Daoy (cell line): Measurements from ENCODE around the gene NCEH1. TPM values are rescaled to one million over a fixed set of nuclear protein-coding genes. Genes with fewer than 3 reads are reported as not detected.

Source experiments
- DNase-seq: peaks from one replicate; pipeline ENCODE4 v3.0.0-alpha.2; 2015; ENCODE audit warnings: low read depth
- total RNA-seq: library from RNA; depleted of rRNA; stranded (reverse); fragments of >200 nt; shearing (Covaris generic); gene quantifications from 2 replicates; pipeline ENCODE4 v1.2.3, GENCODE V29; 2014

NCEH1 gene
- total RNA-seq, 1 experiment from 2014 or later, result 10.7 TPM

- DNase-seq, result peak; percentile 69
Observed at GRCh38 chr3:172646439-172647015, 64.3 kb downstream of the NCEH1 start.

DNA sequence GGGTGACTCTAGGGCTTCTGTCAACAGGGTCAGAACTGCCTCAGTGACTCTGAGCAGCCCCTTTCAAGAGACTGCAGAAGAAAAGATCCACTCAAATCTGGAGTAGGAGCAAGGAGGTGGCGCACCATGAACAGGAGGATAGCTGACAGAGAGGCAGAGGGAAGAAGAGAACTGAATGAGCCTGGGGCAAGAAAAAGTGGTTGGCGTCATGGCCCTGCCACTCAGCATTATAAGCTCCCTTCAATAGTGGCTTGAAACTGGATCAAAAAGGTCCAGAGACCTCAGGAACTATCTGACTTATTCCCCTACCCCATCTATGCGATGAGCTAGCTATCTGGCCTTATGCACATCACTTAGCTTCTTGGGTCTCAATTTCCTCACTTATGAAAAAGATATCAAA lies 66.6 kb downstream of the NCEH1 start:
- DNase-seq, result no peak

DNA sequence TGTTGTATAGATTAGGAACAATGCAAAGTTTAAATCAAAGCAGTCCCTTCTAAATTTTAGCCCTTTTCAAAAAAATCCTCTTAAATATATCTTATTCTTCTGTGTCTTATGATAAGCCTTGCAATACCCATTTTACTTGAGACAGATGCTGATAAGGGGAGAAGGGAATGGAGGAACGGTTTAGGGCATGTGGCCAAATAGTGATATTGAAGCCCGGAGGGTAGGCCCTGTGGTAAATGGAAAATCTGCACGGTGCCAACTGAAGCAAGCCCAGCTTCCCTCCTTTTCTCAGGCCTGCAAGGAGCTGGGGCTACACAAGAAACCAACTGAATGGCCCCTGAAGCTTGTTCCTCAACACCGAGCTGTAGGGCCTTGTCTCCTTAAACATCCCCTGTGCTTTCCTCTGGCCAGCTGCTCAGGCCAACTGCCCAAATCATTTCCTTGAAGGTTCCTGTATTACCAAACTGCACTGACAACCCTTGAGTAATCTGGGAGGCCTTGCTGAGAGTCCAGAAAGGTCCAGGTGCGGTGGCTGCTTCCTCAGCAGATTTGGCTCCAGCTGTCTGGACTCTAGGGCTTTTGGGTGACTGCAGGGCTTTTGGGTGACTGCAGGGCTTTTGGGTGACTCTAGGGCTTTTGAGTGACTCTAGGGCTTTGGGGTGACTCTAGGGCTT lies 67.2 kb downstream of the NCEH1 start:
- DNase-seq, result no peak

DNA sequence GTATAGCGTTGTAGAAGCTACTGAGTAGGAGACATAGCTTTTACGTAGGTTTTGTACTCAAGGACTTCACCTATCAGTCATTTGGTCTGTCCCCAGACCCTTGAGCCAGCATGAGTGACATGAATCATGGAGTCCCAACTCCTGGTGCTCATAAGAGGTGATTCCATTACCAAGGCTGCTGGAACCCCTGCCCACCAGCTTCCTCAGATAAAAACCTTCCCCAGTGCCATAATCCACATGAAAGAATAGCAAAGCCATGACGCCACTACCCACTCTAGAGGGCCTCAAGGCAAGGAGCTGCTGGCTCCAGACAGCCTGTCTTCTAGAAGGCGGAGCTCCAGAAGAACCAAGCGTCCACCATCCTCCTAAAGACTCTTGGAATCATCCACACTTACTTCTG lies 69.6 kb downstream of the NCEH1 start:
- no peak for DNase-seq

GRCh38 chr3:172640751-172641150 lies 70.1 kb downstream of the NCEH1 start:
- no peak for DNase-seq

- peak; percentile 74 for DNase-seq
Observed at GRCh38 chr3:172635588-172635987, 75.3 kb downstream of the NCEH1 start.

- no peak for DNase-seq
Observed at GRCh38 chr3:172634948-172635347, 75.9 kb downstream of the NCEH1 start.

- DNase-seq, result no peak
Observed at GRCh38 chr3:172630316-172630715, 80.6 kb downstream of the NCEH1 start.

DNA sequence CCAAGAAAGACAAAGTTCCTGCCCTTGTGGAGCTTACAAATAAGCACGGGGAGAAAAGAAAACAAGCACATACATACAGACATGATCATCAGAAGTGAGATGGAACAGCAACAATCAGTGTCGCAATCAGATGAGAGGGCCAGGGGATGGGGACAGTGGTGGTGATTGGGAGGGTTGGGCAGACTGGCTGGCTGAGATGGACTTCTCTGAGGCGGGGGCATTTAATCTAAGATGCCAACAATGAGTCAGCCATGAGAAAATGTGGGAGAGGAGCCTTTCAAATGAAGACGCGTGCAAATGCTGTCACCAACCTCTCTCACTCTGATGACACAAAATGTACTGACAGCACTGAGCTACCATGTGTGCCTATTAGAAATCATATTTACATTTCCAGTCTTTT lies 81.4 kb downstream of the NCEH1 start:
- DNase-seq, result peak; percentile 61

DNA sequence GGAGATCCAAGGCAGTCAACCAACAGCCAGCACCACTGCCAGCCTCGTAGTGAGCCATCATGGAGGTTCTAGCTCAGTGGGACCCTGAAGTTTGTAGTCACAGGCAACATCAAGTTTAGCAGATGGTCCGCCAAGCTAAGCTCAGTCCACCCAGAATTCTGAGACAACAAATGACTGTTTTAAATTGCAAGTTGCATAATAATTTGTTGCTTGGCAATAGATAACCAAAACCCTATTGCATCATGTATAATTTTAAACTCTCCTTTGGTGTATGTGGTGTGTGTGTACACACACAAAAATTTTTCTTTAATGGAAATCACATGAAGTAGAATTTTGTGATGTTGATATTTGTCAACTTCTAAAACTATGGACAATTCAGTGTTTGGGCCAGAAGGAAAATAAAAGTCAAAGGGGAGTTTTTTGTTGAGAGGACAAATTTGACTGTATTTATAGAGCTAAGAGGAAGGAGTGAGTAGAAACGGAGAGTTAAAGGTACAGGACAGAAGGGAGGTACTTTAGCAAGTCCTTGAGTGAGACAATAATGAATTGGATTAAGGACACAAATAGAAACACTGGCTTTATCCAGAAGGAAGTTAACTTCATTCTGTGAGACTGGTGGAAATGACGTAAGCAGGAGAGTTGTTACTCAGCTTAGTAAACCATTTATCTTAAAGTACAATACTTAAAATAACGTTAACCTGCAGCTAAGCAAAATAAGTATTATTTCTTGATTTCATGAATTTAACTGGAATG lies 83.6 kb downstream of the NCEH1 start:
- DNase-seq, result no peak

DNA sequence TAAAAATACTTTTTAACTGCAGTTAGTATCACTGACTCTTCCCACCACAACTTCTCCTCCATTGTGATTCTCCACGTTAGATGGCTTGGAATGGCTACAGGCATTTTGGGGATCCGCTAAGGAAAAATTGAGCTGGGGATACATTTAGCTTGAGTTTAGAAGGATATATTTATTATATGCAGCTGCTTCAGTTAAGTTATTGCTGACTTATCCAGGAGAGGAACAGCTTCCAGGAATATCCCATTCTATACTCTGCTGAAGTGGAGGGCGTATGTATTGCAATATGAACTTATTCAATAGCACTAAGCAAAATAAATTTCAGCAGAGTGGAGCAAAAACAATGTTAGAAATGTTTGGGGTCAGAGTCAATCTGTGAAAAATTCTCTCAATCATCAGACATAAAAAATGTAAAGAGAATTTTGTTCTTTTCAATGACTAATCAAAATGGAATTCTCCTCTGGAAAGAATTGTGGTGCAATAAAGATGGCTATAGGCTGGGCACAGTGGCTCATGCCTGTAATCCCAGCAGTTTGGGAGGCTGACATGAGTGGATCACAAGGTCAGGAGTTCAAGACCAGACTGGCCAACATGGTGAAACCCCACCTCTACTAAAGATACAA lies 84.7 kb downstream of the NCEH1 start:
- DNase-seq, result peak; percentile 36

DNA sequence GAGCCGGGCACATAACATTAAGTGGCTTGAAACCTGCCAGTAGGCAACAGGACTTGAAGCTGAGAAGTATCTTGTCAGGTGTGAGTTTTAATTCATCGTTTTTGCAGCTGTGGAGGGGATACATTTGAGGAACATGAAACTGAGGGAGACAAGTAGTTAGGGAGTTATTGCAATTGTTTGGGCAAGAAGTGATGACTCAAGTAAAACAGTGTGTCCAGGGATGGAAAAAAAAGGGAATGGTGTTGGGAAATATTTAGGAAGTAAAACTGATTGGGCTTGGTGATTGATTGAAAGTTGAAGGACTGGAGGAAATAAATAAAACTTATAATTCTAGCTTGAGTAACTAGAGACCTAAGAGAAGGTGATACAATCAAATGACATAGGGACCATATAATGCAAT lies 85.5 kb downstream of the NCEH1 start:
- DNase-seq, result no peak

- DNase-seq, result no peak
Observed at GRCh38 chr3:172624999-172625398, 85.9 kb downstream of the NCEH1 start.

GRCh38 chr3:172622916-172623700 lies 87.8 kb downstream of the NCEH1 start:
- peak; percentile 70 for DNase-seq

DNA sequence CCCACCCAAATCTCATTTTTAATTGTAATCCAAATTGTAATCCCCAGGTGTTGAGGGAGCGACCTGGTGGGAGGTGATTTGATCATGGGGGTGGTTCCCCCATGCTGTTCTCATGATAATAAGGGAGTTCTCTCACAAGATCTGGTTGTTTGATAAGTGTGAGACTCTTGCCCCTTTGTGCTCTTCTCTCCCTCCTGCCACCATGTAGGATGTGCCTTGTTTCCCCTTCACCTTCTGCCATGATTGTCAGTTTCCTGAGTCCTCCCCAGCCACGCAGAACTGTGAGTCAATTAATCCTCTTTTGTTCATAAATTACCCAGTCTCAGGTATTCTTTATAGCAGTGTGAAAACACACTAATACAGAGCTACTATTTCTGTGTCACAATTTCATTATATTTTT lies 88.7 kb downstream of the NCEH1 start:
- DNase-seq, result no peak

DNA sequence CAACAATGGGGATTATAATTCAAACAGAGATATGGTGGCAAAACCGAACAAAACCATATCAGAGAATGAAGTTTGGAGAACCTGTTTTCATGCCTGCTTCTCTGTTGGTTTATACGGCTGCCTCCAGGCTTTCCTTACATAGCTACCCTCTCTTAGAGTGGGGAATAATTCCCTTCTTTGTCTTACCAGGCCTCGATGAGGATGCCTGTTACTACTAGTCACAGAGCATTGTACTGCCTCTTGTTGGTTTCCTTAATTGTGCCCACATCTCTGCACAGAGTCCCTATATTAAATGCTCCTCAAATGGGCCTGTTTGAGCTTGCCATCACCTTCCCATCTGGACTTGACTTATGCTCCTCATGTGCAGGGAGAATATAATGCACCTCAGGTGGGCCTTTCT lies 92.9 kb downstream of the NCEH1 start:
- DNase-seq, result no peak

- DNase-seq, result no peak
Observed at GRCh38 chr3:172617013-172617706, 93.7 kb downstream of the NCEH1 start.

GRCh38 chr3:172616031-172616461 lies 94.8 kb downstream of the NCEH1 start:
- no peak for DNase-seq

GRCh38 chr3:172615296-172615695 lies 95.6 kb downstream of the NCEH1 start:
- no peak for DNase-seq

DNA sequence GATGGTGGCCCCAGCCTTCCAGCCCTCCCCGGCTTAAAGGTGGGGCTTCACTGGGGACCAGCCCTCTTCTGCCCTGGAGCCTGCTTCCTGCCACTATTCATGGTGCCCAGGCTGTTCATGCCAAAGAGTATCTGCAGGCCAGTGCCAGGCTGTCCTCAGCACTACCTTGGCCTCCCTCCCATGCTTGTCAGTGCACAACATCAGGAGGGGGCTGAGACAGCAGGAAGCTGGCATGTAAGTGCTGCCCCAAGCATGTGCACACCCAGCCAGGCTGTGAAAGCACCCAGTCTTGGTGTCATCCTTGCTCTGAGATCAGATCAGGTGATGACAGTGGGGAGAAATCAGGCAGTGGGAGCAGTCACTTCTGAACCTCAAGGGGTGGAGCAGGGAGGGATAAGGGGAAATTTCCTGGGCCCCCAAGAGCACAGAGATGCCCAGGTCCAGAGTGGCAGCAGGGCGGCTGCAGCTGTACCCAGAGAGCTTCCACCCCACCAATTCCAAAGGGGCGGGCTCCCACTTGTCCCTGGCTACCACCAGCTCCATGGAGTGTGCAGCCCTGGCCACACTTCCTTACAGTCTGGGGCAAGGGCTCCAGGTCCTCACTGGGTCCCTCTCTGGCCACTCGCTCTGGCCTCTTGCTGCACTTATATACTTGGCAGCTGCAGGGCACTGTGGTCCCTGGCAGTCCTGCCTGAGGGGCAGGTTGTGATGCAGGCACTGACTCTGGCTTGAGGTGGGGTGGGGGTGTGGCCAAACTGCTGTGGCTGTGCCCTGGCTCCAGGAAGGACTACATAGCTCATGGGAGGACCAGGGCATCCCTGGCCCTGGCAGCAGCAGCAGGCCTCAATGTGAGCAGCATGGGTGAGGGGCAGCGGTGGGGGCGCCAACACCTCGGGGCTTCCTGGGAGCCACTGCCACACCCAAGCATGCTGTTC lies 96.3 kb downstream of the NCEH1 start:
- DNase-seq, result no peak
